Measurements from ENCODE around the gene KIAA0825. TPM values are rescaled to one million over a fixed set of nuclear protein-coding genes. Genes with fewer than 3 reads are reported as not detected.

The KIAA0825 gene
- total and polyA plus RNA-seq, 2 of the 8 experiments (the other 6 are each of a cell fraction or from before 2014, with no cell fraction given) = 0.60 to 1.0 TPM

- TF ChIP-seq TAF1 (IDR thresholded peaks at IDR 0.05; ENCODE audit: low read depth, low read length) = peak; percentile 81
- TF ChIP-seq EGR1 (IDR thresholded peaks at IDR 0.05; ENCODE audit: borderline replicate concordance, low read depth, low read length) = peak; percentile 67; the same call in 1 of the 2 replicates
- TF ChIP-seq KDM5A (IDR thresholded peaks at IDR 0.05; ENCODE audit: low read length) = peak; percentile 14; the same call in 1 of the 2 replicates
- TF ChIP-seq SIX5 (IDR thresholded peaks at IDR 0.05; ENCODE audit: low read depth, low read length) = peak; percentile 20; the same call in 1 of the 2 replicates
- TF ChIP-seq CREB1 (IDR thresholded peaks at IDR 0.05) = no peak; the same call in 1 of the 2 replicates
- no peak for TF ChIP-seq ATF3 (IDR thresholded peaks at IDR 0.05; ENCODE audit: insufficient read depth, low read depth, low read length)
- peak; percentile 66 for TF ChIP-seq MAX (IDR thresholded peaks at IDR 0.05)
- TF ChIP-seq SP1 (IDR thresholded peaks at IDR 0.05; ENCODE audit: low read depth, low read length) = no peak
- TF ChIP-seq TAF7 (optimal IDR thresholded peaks at IDR 0.05; ENCODE audit: borderline replicate concordance, low read depth, low read length) = peak; percentile 35
- TF ChIP-seq SAP30 (IDR thresholded peaks at IDR 0.05; ENCODE audit: insufficient read depth, insufficient replicate concordance, low read length) = peak; percentile 97
- TF ChIP-seq POLR2AphosphoS5 (IDR thresholded peaks at IDR 0.05; ENCODE audit: low read depth, low read length) = peak; percentile 70
- peak; percentile 84; the same call in 1 of the 2 replicates for TF ChIP-seq RBBP5 (IDR thresholded peaks at IDR 0.05; ENCODE audit: borderline replicate concordance, low read depth, low read length)
- TF ChIP-seq POLR2A (IDR thresholded peaks at IDR 0.05; ENCODE audit: control extremely low read depth in 1 of 2, low read depth in 2 of 2, low read length in 2 of 2) = peak; percentile 76 to 86
- 0 out of 2 replicates have a peak, but pooled peaks have one; percentile 13 for TF ChIP-seq TCF12 (IDR thresholded peaks at IDR 0.05; ENCODE audit: low read depth, low read length)
- TF ChIP-seq RNF2 (IDR thresholded peaks at IDR 0.05; ENCODE audit: borderline replicate concordance, low read depth, low read length, missing control alignments, poor library complexity, severe bottlenecking) = no peak
- TF ChIP-seq SRF (IDR thresholded peaks at IDR 0.05; ENCODE audit: low read depth, low read length) = peak; percentile 40; the same call in 1 of the 2 replicates
- no peak for TF ChIP-seq TEAD4 (IDR thresholded peaks at IDR 0.05; ENCODE audit: low read depth, low read length)
- TF ChIP-seq CEBPB (IDR thresholded peaks at IDR 0.05; ENCODE audit: low read depth, low read length) = no peak
- TF ChIP-seq CTCF (IDR thresholded peaks at IDR 0.05; ENCODE audit: control extremely low read depth in 1 of 3, insufficient read depth in 1 of 3, low read depth in 1 of 3, low read length in 3 of 3) = no peak
- TF ChIP-seq GTF2F1 (IDR thresholded peaks at IDR 0.05; ENCODE audit: borderline replicate concordance, low read depth, low read length) = no peak
Measured at GRCh38 chr5:94618493-94619328, at the start of gene KIAA0825, which contains the start of gene SLF1 (continued).
